Activated T-helper 17 cell treated with anti-CD3 and anti-CD28 coated beads, Interleukin-2, amount 50 U/mL, for 72 hours (primary cell): ENCODE measurements around the gene CHRM4. TPM values are rescaled to one million over a fixed set of nuclear protein-coding genes. Genes with fewer than 3 reads are reported as not detected.

Experiments
- ATAC-seq: fragments of 150-1000 bp; cut with Tn5 transposase; replicated peaks from 2 replicates; pipeline ENCODE4 v1.10.0; 2021; ENCODE audit warnings: mild to moderate bottlenecking, moderate library complexity
- H3K27ac Mint-ChIP-seq: one replicate; pipeline ENCODE4 v1.8.0; 2022; ENCODE audit warnings: mixed read lengths
- H3K27me3 Mint-ChIP-seq: one replicate; pipeline ENCODE4 v1.8.0; 2022; ENCODE audit warnings: mixed read lengths
- H3K36me3 Mint-ChIP-seq: one replicate; pipeline ENCODE4 v1.8.0; 2022; ENCODE audit warnings: low read depth, mild to moderate bottlenecking, mixed read lengths
- H3K4me1 Mint-ChIP-seq: one replicate; pipeline ENCODE4 v1.8.0; 2022; ENCODE audit warnings: mixed read lengths
- H3K4me3 Mint-ChIP-seq: one replicate; pipeline ENCODE4 v1.8.0; 2022; ENCODE audit warnings: mild to moderate bottlenecking, mixed read lengths
- H3K9me3 Mint-ChIP-seq: one replicate; pipeline ENCODE4 v1.8.0; 2022; ENCODE audit warnings: mixed read lengths
- total RNA-seq, 2 donors: library from RNA; stranded (reverse); gene quantifications; one replicate each; pipeline ENCODE4 v1.2.3, GENCODE V29; 2022

CHRM4 gene
- total RNA-seq, 2 donors from 2014 or later: 0.90 to 6.1 TPM

DNA sequence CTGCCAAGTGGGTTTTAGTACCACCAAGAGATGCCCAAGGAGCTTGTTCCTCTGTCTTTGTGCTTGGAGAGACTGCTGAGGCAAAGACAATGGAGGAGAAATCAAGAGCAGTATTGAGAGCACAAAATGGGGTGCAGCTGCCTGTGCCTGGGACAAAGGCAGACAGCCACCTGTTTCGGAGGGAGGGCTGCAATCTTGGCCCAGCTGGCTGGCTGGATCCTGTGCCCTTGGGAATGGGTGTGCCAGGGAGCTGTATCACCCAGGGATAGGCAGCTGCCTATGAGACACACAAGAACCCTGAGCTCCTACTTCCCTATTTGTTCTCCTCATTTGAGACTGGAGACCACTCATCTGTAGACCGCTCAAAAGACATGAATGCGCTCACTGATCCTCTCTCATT lies 23.3 kb upstream of the CHRM4 start:
- no peak overlapping the region for H3K27ac Mint-ChIP-seq
- H3K27me3 Mint-ChIP-seq: no peaks in the 10 kb centered on the region
- no peaks in the 10 kb centered on the region for H3K4me1 Mint-ChIP-seq
- peaks cover 75% of the 10 kb centered on the region for H3K36me3 Mint-ChIP-seq
- no peak overlapping the region for H3K4me3 Mint-ChIP-seq
- H3K9me3 Mint-ChIP-seq: no peaks in the 10 kb centered on the region
- no peak for ATAC-seq

DNA sequence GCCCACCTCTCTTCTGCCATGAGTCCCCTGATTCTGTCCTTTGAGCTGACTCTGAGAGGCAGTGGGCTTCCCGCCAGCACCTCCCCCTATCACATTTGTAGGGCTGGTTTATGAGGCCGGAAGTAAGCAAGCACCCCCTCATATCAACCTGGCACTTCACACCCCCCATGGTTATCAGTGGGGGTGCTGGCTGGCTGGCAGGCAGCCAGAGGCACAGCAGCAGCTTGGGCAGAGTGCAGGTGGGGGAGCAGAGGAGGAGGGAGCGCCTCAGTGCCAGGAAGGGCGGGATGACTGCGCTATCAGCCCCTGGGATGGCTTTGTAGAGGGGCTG lies 22.9 kb upstream of the CHRM4 start:
- H3K4me1 Mint-ChIP-seq: no peaks in the 10 kb centered on the region
- H3K4me3 Mint-ChIP-seq: no peak overlapping the region
- peaks cover 80% of the 10 kb centered on the region for H3K36me3 Mint-ChIP-seq
- no peak for ATAC-seq
- no peaks in the 10 kb centered on the region for H3K9me3 Mint-ChIP-seq
- no peaks in the 10 kb centered on the region for H3K27me3 Mint-ChIP-seq
- peak overlapping the region; percentile 17 for H3K27ac Mint-ChIP-seq

DNA sequence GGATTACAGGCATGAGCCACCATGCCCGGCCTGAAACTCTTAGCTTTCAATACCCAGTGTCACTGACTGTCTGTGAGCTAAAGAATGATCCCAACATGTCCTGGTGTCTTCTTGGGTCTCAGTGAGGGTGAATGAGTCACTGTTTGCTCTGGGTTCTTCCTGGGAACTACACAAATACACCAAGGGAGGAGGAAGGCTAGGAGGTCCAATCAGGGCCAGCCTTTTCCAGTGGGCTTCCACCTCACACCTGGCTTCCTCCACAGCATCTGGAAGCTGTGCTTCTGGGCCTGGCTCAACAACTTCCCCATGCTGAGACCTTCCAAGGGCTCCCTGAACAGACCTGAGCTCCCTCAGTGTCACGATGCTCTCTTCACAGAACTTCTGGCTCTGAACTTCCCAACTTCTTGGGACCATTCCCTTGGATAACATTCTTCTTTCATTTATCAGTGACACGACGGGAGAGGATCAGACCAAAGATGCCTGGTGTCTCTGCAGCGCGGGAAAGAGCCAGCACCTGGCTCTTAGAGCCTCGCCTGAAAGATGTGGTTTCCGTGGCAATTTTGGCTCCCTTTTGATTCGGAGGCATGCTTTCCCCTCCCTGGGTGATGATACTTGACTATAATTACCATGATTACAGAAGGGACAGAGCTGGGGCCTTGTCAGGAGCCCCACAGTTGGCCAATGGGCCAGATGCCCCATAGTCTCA lies 22.3 kb upstream of the CHRM4 start:
- no peaks in the 10 kb centered on the region for H3K4me1 Mint-ChIP-seq
- H3K36me3 Mint-ChIP-seq: peaks cover 78% of the 10 kb centered on the region
- ATAC-seq: no peak
- peak overlapping the region; percentile 17 for H3K27ac Mint-ChIP-seq
- no peaks in the 10 kb centered on the region for H3K9me3 Mint-ChIP-seq
- no peak overlapping the region for H3K4me3 Mint-ChIP-seq
- no peaks in the 10 kb centered on the region for H3K27me3 Mint-ChIP-seq

DNA sequence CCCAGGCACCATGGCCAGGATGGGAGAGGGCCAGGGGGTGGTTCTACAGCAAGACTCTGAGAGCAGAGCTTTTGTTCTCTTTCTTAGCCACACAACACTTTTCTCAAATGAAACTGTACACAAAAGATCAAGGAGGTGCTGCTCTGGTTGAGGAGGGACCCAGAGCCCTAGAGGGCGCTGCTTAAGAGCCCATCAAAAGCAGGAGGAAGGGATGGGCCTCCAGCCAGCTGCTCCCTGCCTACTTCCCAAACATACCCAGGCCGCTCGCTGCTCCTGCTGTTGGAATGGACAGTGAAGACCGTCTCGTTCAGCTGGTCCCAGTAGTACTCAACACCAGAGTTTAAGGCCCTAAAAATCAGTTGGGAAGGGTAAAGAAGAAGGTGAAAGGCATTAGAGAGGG lies 18.4 kb upstream of the CHRM4 start:
- H3K27me3 Mint-ChIP-seq: no peaks in the 10 kb centered on the region
- peaks cover 68% of the 10 kb centered on the region for H3K36me3 Mint-ChIP-seq
- no peaks in the 10 kb centered on the region for H3K9me3 Mint-ChIP-seq
- no peaks in the 10 kb centered on the region for H3K4me1 Mint-ChIP-seq
- no peak for ATAC-seq
- H3K4me3 Mint-ChIP-seq: no peak overlapping the region
- no peak overlapping the region for H3K27ac Mint-ChIP-seq

DNA sequence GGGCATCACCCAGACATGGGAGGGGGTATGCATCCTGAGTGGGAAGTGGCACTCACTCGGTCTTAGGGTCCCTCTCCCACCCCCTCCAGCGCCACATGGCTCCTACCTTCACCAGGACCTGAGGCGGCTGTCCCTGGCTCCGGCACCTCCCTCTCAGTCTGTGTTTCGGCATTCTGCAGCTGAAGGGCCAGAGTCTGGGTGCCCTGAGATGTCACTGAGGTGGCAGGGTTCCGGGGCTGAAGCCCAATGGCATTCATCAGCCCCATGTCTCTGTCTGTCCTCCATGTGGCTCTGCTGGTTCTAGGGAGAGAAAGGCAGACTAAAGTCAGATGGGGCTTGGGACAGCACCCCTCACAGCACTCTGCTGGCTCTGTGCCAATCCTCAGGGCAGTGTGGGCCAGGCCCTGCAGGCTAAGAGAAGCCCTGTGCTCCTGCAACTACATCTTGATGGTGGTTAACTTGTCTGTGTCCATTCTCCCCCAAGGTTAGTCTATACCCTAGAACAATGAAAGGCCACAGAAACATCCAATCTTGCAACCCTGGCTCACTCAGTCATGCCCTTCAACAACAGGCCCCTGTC lies 16.9 kb upstream of the CHRM4 start:
- H3K27ac Mint-ChIP-seq: no peak overlapping the region
- H3K27me3 Mint-ChIP-seq: no peaks in the 10 kb centered on the region
- H3K36me3 Mint-ChIP-seq: peaks cover 68% of the 10 kb centered on the region
- H3K4me3 Mint-ChIP-seq: no peak overlapping the region
- no peaks in the 10 kb centered on the region for H3K4me1 Mint-ChIP-seq
- no peak for ATAC-seq
- H3K9me3 Mint-ChIP-seq: no peaks in the 10 kb centered on the region

DNA sequence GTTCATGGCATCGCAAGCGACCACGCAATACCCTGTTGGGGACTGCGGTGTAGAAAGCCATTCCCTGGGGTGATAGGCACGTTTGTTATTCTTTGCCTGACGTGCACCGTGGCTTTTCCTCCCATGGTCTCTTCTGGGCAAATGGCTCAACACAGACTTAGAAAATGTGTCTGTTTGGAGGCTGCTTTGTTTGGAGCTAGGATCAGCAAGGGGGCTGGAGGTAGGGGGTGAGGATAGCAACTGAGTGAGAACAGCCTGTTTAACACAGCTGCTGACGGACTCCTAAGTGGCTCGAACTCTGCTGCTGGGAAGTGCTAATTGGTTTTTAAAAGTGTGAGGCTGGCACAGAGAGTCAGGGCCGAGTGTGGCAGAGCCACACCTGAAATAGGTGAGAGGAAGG lies 16.1 kb upstream of the CHRM4 start:
- no peak for ATAC-seq
- Mint-ChIP-seq H3K36me3 (peaks cover 71% of the 10 kb centered on the region), H3K27ac (no peak overlapping the region), H3K9me3 (no peaks in the 10 kb centered on the region), H3K27me3 (no peaks in the 10 kb centered on the region), H3K4me1 (no peaks in the 10 kb centered on the region), H3K4me3 (no peak overlapping the region)

DNA sequence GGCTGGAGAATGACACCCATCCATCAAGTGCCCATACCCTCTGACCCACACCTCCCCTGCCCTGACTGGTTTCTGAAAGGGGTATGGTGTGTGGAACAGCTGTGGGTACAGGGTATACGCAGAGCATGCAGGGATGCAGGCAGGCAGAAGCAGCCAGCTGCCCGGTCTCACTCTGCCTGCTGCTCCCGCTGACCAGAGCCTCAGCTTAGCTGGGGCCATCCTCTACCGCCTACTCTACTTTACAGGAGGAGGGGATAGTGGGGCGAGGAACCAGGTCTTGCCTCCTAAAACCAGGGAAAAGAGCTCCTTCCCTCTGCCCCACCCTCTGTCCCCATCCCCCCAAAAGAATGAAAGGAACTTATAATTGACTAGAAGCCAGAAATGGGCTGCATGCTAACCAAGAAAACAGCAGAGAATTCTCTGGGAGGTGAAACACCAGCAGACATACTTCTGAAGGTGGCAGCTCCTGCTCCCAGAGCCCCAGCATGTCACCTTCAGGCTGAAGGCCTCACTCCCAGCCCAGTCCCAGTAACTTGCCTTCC lies 13.0 kb upstream of the CHRM4 start:
- H3K9me3 Mint-ChIP-seq: no peaks in the 10 kb centered on the region
- H3K36me3 Mint-ChIP-seq: peaks cover 71% of the 10 kb centered on the region
- ATAC-seq: no peak
- no peak overlapping the region for H3K27ac Mint-ChIP-seq
- H3K4me3 Mint-ChIP-seq: no peak overlapping the region
- no peaks in the 10 kb centered on the region for H3K27me3 Mint-ChIP-seq
- no peaks in the 10 kb centered on the region for H3K4me1 Mint-ChIP-seq

DNA sequence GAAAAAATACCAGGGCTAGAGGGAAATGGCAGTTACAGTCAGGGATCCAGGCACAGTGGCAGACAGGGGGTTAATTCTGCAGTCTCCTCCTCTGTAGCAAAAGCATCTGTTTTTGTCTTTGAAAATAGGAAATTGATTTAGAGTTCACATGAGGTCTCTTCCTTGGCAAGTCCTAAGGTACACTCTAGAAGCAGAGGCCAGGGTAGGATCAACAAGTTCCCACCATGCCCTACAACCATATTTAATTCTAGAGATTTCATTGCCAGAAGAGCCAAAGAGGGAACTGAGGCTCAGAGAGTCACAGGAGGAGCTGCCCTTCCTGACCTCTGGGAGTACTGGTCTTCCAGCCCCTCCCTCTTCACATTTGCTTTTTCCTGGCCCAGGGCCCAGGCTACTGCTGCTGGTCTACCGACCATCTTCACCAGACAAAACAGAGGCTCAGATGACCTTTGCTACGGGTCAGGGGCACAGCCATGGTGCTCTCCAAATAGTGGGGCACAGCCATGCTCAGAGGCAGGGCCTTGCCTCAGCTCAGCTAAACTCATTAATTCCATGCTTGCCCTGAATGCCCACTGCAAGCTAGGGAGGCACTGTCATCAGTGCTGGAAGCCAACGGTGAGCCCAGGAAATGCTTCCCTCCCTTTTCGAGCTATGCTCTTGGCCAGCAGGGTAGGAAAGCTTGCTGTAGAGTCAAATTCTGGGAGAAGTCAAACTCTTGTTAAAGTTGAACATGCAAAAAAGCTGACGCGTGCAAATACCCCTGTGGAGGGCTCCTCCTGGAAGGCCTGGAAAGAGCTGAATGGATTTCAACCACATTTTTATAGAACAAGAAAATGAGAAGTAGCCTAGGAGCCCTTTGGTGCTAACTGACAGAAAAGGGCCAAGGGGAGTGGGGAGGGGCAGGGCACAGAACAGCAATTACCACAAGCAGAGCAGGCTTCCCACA lies 11.7 kb upstream of the CHRM4 start:
- H3K27me3 Mint-ChIP-seq: no peaks in the 10 kb centered on the region
- ATAC-seq: no peak
- no peaks in the 10 kb centered on the region for H3K4me1 Mint-ChIP-seq
- H3K4me3 Mint-ChIP-seq: no peak overlapping the region
- peaks cover 65% of the 10 kb centered on the region for H3K36me3 Mint-ChIP-seq
- H3K27ac Mint-ChIP-seq: no peak overlapping the region
- H3K9me3 Mint-ChIP-seq: no peaks in the 10 kb centered on the region

DNA sequence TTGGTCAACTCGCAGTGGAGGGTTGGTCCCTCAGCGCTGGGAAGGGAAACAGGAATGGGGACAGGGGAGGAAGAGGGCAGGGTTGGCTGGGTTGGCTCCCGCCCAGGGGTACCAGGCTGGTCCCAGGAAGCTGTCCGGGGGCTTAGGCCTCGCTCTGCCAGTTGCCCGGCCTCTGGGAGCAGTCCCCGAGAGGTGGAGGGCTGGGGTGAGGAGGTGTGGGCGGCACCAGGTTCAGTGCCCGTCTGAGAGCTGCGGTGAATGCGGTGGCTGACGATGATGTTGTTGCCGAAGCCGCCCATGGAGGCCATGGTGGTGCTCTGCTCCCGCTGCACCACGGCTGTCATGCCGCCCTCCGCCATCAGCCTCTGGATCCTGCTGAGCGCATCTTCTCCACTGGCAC lies 6.0 kb upstream of the CHRM4 start:
- no peaks in the 10 kb centered on the region for H3K9me3 Mint-ChIP-seq
- no peak for ATAC-seq
- no peak overlapping the region for H3K4me3 Mint-ChIP-seq
- peaks cover 46% of the 10 kb centered on the region for H3K36me3 Mint-ChIP-seq
- H3K27ac Mint-ChIP-seq: no peak overlapping the region
- H3K4me1 Mint-ChIP-seq: peaks cover 7% of the 10 kb centered on the region
- H3K27me3 Mint-ChIP-seq: peaks cover 7% of the 10 kb centered on the region

DNA sequence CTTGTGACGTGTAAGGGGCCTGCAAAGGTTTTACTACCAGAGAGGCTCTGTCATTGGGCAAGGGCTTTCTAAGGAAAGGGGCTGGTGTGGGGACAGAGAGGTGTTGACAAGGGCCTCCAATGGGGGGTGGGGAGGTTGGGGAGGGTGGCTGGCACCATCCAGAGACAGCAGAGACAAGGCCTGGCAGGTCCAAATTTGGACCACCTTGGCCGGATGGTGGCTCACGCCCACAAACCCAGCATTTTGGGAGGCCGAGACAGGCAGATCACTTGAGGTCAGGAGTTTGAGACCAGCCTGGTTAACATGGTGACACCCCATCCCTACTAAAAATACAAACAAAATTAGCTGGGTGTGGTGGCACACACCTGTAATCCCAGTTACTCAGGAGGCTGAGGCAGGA lies 2.2 kb upstream of the CHRM4 start:
- Mint-ChIP-seq H3K36me3 (peaks cover 24% of the 10 kb centered on the region), H3K27me3 (peaks cover 21% of the 10 kb centered on the region), H3K9me3 (no peaks in the 10 kb centered on the region), H3K4me1 (peaks cover 8% of the 10 kb centered on the region), H3K27ac (no peak overlapping the region), H3K4me3 (no peak overlapping the region)
- ATAC-seq: no peak

DNA sequence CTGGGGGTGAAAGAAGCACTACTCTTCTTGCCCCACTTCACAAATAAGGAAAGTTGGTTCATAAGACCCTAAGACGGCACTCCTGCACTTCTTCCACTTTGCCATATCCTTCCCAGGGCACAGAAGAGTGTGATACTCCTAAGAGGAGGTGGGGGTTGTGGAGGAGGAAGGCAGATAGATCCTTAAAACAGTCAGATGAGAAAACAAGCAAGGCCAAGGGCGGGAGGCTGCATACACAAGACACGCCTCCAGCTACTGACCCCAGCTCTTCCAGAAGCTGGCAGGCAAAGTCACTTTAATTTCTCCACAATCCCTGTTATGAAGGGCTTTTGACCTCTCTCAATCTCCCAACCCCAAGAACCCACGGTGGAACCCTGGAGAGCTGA lies 1.6 kb upstream of the CHRM4 start:
- Mint-ChIP-seq H3K36me3 (peaks cover 24% of the 10 kb centered on the region), H3K27ac (no peak overlapping the region), H3K9me3 (no peaks in the 10 kb centered on the region), H3K27me3 (peaks cover 26% of the 10 kb centered on the region), H3K4me3 (peak overlapping the region; percentile 78), H3K4me1 (peaks cover 12% of the 10 kb centered on the region)
- no peak for ATAC-seq

DNA sequence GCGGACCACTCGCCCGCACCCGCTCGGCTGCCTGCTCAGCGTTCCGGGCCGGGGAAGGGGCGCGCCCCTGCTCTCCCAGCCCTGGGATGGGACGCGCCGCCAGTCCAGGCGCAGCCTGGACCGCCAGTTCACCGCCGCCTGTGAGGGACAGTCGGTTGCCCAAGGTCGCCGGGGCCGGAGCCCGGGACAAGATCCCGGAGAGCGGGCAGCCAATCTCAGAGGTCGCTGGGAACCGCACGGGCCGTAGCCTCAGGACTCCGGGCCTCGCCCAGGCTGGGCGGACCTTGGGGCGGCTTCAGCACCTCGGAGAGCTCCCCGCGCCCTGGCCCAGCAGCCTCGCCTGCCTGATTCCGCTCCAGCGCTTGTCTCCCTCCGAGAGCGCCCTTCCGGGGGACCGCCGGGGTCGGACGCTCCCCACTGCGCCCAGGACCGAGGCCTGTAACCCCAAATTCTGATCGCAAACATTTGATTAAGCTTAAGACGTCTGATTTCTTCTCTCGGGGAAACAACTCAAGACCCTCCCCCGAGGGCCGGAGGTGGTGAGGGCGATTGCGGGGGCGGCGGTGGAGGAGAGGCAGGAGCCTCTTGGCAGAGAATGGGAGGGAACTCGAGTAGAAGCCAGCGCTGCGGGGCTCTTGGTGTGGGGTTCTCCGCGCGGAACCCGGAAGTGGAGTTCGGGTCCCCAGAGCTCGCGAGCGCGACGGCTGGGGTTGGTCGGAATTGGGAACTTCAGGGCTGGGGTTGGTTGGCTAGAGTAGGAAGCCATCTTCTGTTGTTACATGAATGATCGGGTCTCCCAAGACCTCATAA lies 1.1 kb upstream of the CHRM4 start:
- Mint-ChIP-seq H3K36me3 (peaks cover 20% of the 10 kb centered on the region), H3K27me3 (peaks cover 31% of the 10 kb centered on the region), H3K9me3 (no peaks in the 10 kb centered on the region), H3K4me3 (peak overlapping the region; percentile 78), H3K27ac (peak overlapping the region; percentile 20), H3K4me1 (peaks cover 15% of the 10 kb centered on the region)
- ATAC-seq: peak; percentile 86

DNA sequence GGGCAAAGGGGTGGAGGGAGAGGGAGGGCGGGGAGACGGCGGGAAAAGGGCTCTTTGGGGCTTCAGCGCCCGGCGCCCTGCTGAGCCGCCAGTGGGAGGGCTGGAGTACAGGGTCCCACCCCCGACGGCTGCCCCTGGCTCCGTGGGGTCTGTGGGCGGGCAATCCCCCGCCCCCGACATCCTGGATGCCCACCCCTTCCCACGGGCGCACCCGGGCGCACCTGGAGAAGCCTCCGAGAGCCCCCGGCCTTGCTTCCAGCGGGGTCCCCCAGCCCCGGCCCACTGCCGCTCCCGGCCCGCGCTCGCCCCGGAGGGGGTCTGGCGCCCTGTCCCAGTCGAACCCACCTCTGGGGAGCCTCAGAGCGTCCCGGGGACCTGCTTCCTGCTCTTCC lies 394 bp downstream of the CHRM4 start:
- no peaks in the 10 kb centered on the region for H3K9me3 Mint-ChIP-seq
- H3K4me1 Mint-ChIP-seq: peaks cover 26% of the 10 kb centered on the region

More for the DNA sequence above, 394 bp downstream of the CHRM4 start:
- no peak overlapping the region for H3K27ac Mint-ChIP-seq
- peaks cover 8% of the 10 kb centered on the region for H3K36me3 Mint-ChIP-seq
- H3K27me3 Mint-ChIP-seq: peaks cover 43% of the 10 kb centered on the region
- peak overlapping the region; percentile 63 for H3K4me3 Mint-ChIP-seq
- ATAC-seq: no peak
